ENCODE measurements around the gene AP2A1.
A peak's percentile ranks its signal among the peaks of the same experiment; 100 is the strongest.

The AP2A1 gene

DNA sequence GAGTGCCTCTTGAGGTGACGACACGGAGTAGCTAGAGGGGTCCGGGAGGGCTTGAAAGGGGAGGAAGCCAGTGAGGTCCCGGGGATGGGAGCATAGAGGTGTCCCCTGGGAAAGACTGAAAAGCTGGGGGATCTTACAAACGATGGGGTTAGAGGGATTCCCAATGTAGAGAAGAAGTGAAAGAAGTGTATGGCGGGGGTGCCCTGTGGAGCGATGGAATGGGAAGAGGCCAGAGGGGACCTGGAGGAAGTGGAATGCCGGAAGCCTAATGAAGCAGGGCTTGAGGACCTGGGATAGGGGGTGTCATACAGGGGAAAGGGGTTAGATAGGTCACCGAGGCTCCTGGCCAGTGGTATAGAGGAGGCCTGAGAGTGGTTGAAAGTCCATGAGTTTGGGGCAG is 580 bp downstream of the AP2A1 start:
- no peak for TF ChIP-seq CTCF (conservative IDR thresholded peaks at IDR 0.05)
- no peak for TF ChIP-seq ZFX (IDR thresholded peaks at IDR 0.05)
- H3K27ac ChIP-seq: peak overlapping the region; percentile 75

DNA sequence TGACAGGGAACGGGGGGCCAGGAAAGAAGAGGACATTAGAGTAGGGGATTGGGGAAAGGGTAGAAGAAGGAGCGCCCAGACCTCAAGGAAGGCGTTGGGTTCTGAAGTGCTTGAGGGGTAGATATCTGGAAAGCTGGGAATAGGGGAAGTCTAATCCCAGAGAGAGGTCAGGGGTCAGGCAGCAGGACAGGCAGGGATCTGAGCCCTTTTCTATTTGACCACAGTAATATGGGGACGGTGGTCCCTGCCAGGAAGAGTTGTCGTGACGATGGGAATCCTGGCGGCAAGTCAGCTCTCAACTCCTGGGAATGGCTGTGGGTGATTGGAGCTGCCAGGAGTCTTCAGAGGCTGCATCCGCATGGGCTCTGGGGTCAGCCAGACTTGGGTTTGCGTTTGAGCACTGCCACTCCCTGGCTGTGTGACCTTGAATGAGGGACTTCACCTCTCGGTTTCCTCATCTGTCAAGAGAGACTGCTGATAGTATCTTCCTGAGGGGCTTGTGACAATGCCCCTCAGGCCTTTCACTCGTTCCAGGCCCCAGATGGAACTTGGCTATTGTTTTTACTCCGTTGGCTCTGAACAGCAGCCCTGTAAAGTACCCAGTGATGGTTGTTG is 1.3 kb downstream of the AP2A1 start:
- peak overlapping the region; percentile 75 for H3K27ac ChIP-seq
- no peak for TF ChIP-seq CTCF (conservative IDR thresholded peaks at IDR 0.05)
- no peak for TF ChIP-seq ZFX (IDR thresholded peaks at IDR 0.05)

GRCh38 chr19:49770529-49770928 is 3.7 kb downstream of the AP2A1 start:
- no peak for TF ChIP-seq CTCF (conservative IDR thresholded peaks at IDR 0.05)
- TF ChIP-seq ZFX (IDR thresholded peaks at IDR 0.05): no peak
- no peak overlapping the region for H3K27ac ChIP-seq

DNA sequence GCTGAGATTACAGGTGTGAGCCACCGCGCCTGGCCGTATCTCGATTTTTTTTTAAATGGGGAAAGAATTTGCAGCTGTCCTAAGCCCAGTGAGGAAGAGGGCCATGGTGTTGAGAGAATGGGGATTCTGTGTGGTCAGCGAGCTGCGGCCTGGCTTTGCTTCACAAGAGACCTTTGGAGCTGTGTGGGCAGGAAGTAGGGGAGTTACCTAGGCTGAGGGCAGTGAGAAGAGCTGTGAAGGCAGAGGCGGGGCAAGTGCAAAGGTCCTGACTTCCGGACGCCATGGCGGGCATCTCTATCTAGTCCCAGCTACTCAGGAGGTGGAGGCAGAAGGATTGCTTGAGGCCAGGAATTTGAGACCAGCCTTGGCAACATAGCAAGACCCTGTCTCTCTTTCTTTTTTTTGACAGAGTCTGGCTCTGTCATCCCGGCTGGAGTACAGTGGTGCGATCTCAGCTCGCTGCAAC is 4.9 kb downstream of the AP2A1 start:
- no peak for TF ChIP-seq ZFX (IDR thresholded peaks at IDR 0.05)
- TF ChIP-seq CTCF (conservative IDR thresholded peaks at IDR 0.05): no peak
- H3K27ac ChIP-seq: no peak overlapping the region

- no peak overlapping the region for H3K27ac ChIP-seq
- no peak for TF ChIP-seq ZFX (IDR thresholded peaks at IDR 0.05)
- TF ChIP-seq CTCF (conservative IDR thresholded peaks at IDR 0.05): no peak
These were observed 6.1 kb downstream of the AP2A1 start for GRCh38 chr19:49772850-49773432.

- no peak for TF ChIP-seq CTCF (conservative IDR thresholded peaks at IDR 0.05)
- no peak for TF ChIP-seq ZFX (IDR thresholded peaks at IDR 0.05)
- no peak overlapping the region for H3K27ac ChIP-seq
These were observed 7.0 kb downstream of the AP2A1 start for GRCh38 chr19:49773663-49774350.

GRCh38 chr19:49774969-49775368 is 8.2 kb downstream of the AP2A1 start:
- H3K27ac ChIP-seq: no peak overlapping the region
- no peak for TF ChIP-seq CTCF (conservative IDR thresholded peaks at IDR 0.05)
- no peak for TF ChIP-seq ZFX (IDR thresholded peaks at IDR 0.05)
